Measurements from ENCODE around the gene MARCHF4. TPM values are rescaled to one million over a fixed set of nuclear protein-coding genes. Genes with fewer than 3 reads are reported as not detected.

The MARCHF4 gene, protein sequence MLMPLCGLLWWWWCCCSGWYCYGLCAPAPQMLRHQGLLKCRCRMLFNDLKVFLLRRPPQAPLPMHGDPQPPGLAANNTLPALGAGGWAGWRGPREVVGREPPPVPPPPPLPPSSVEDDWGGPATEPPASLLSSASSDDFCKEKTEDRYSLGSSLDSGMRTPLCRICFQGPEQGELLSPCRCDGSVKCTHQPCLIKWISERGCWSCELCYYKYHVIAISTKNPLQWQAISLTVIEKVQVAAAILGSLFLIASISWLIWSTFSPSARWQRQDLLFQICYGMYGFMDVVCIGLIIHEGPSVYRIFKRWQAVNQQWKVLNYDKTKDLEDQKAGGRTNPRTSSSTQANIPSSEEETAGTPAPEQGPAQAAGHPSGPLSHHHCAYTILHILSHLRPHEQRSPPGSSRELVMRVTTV
- not detected in 2 replicates for total RNA-seq (2011; cell fraction: chromatin; rRNA removed; ENCODE audit: low replicate concordance)
- not detected in 2 replicates for total RNA-seq (2011; cell fraction: nucleolus; rRNA removed)
- total RNA-seq (2011; cell fraction: nucleoplasm; rRNA removed): not detected in 2 replicates
- not detected in 2 replicates for total RNA-seq (2014; rRNA removed)
- not detected in 2 replicates for total RNA-seq (2014; rRNA removed; fragmentation: Illumina TruSeq; extraction: Trizol)
- not detected in 2 replicates for total RNA-seq (2015; rRNA removed; fragmentation: Illumina TruSeq; extraction: Trizol)
- not detected in 2 replicates for total RNA-seq (2021)
- not detected in 2 replicates for polyA plus RNA-seq (2011; rRNA removed)
- polyA plus RNA-seq (2011; cell fraction: cytosol; rRNA removed): not detected in 2 replicates
- polyA plus RNA-seq (2011; cell fraction: nucleus; rRNA removed): not detected in 2 replicates
- polyA plus RNA-seq (2012): 0.03 TPM in 1 of 2 replicates, not detected in the other
- polyA plus RNA-seq (2014; fragmentation: Illumina TruSeq; extraction: Trizol): not detected in 2 replicates
- polyA plus RNA-seq (2014; fragmentation: Nextera tagmentation; extraction: Ambion mirVana): not detected
- 0.05 TPM in 1 of 2 replicates, not detected in the other for polyA plus RNA-seq (2014; rRNA removed)
- not detected in 2 replicates for polyA minus RNA-seq (2011; rRNA and poly(A)+ RNA removed)
- polyA minus RNA-seq (2011; cell fraction: cytosol; rRNA and poly(A)+ RNA removed): not detected in 2 replicates
- polyA minus RNA-seq (2011; cell fraction: nucleus; rRNA and poly(A)+ RNA removed): not detected in 2 replicates
- Bru-seq, nascent RNA: not detected
- BruChase-seq, experiment 1, labeled RNA remaining after a 2-hour chase: not detected
- percentile 3 among the genes with signal in this experiment for BruChase-seq, experiment 2, labeled RNA remaining after a 6-hour chase
- long read RNA-seq, experiment 1: 0 reads
- long read RNA-seq, experiment 2: 0 reads
- long read RNA-seq, experiment 3: 0 reads

DNA sequence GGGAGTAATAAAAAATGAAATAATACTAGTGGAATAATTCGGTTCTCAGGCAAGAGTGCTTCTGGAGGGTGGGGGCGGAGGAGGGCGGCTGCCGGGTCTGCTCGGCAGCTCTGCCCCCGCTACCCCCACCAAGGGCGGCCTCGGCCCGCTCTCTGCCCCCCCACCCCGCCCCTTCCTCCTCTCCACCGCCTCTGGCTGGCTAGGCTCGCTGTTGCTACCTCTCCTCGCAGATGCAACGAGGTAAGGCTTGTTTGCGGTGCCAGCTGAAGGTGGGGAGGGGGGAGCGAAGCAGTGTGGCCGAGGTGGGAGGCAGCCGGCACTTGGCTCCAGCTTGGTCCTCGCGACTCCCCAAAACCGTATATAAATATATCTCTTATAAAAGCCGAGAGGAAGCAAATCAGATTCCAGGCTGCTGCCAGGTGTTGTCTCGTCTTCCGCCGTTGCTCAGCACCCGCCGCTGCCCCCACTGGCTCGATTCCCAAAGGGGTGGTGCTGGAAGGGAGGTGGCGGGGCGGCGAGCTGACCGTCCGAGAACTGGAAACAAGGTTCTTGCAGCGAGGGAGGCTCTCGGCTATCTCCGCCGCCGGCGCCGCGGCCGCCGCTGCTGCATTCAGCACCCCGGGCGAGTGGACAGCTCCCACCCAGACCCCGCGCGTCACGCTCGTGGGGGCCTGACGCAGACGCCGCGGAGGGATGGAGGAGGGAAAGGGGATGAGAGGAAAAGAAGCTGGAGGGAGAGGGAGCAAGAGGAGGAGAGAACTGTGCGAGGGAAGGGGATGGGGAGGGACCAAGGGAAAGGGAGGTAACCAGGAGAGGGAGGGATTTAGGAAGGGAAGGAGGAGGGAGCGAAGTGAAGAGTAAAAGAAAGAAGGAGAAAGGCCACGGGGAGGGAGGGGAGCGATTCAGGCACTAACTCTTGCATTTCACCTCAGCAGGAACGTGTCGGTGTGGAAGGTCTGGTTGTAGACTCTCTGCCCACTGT lies at the start of gene MARCHF4:
MARCHF4 (minus strand) TSS at position 763 of the 982 bp plus-strand sequence. CDS start 2,223 bp downstream, outside the sequence.
- 2% methylated on average over 15 of the region's 60 CpGs for WGBS (ENCODE audit: insufficient coverage, low coverage, missing lambda C conversion rate)
- Histone ChIP-seq H3K27ac (ENCODE audit: extremely low read depth, low read depth, low read length) (no peak within 1 kb of the TSS), H3K27me3 (ENCODE audit: control insufficient read depth in 2 of 2, insufficient read depth in 2 of 2, low read length in 2 of 2) (peaks cover 0 to 21% of the 10 kb centered on the region in 2 experiments; a peak in 3 of 5 replicates), H3K4me2 (ENCODE audit: insufficient read depth, low read length) (no peak within 1 kb of the TSS), H3K79me2 (ENCODE audit: control insufficient read depth, insufficient read depth, low read length) (no peaks in the 10 kb centered on the region), H3K4me1 (replicated peaks in 1 of 2; ENCODE audit: control insufficient read depth in 2 of 2, insufficient read depth in 2 of 2, low read length in 2 of 2) (peaks cover 0 to 13% of the 10 kb centered on the region in 2 experiments; a peak in 2 of 5 replicates), H3K9me1 (ENCODE audit: control insufficient read depth, insufficient read depth, low read length) (no peaks in the 10 kb centered on the region), H3K4me3 (no peak within 1 kb of the TSS), H4K20me1 (replicated peaks; ENCODE audit: control insufficient read depth, insufficient read depth, low read length) (0 out of 2 replicates have a peak, but pooled peaks cover 4% of the 10 kb centered on the region), H3K36me3 (ENCODE audit: control insufficient read depth, insufficient read depth, low read length) (no peaks in the 10 kb centered on the region), H3K9me3 (replicated peaks; ENCODE audit: control insufficient read depth, insufficient read depth, low read depth, low read length) (no peaks in the 10 kb centered on the region), H3K9ac (ENCODE audit: insufficient read depth in 1 of 2, low read depth in 2 of 2, low read length in 2 of 2) (no peak within 1 kb of the TSS), H2AFZ (ENCODE audit: low read depth, low read length) (no peak within 1 kb of the TSS)
- FAIRE-seq (no peak), ATAC-seq (peak; percentile 92), DNase-seq (ENCODE audit: extremely low read depth in 1 of 4, low spot score in 3 of 4) (peak; percentile 59 to 73 (median 68))
- in situ Hi-C loops (cut with MboI) (no loop called here), intact Hi-C loops (cut with micrococcal nuclease) (no loop called here)
- ChIA-PET CTCF (ENCODE audit: low intra/inter-chr PET ratio) (no interaction called here), POLR2A (interaction anchor here (0.6 to 0.9 kb wide), 2 partner anchors 8 to 710 kb away, joined by 3 to 5 read pairs; no protein-coding TSS in a partner anchor)
- no TSS peak for BruUV-seq (replicated peaks)
- TF ChIP-seq, protein P1, sequence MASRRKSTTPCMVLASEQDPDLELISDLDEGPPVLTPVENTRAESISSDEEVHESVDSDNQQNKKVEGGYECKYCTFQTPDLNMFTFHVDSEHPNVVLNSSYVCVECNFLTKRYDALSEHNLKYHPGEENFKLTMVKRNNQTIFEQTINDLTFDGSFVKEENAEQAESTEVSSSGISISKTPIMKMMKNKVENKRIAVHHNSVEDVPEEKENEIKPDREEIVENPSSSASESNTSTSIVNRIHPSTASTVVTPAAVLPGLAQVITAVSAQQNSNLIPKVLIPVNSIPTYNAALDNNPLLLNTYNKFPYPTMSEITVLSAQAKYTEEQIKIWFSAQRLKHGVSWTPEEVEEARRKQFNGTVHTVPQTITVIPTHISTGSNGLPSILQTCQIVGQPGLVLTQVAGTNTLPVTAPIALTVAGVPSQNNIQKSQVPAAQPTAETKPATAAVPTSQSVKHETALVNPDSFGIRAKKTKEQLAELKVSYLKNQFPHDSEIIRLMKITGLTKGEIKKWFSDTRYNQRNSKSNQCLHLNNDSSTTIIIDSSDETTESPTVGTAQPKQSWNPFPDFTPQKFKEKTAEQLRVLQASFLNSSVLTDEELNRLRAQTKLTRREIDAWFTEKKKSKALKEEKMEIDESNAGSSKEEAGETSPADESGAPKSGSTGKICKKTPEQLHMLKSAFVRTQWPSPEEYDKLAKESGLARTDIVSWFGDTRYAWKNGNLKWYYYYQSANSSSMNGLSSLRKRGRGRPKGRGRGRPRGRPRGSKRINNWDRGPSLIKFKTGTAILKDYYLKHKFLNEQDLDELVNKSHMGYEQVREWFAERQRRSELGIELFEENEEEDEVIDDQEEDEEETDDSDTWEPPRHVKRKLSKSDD (conservative IDR thresholded peaks at IDR 0.05; ENCODE audit: low read length): no peak
- TF ChIP-seq NR2C1 (IDR thresholded peaks at IDR 0.05) (no peak), NR2C1 (tag; IDR thresholded peaks at IDR 0.05) (no peak), SP1 (CRISPR knock-in tag; IDR thresholded peaks at IDR 0.05) (0 out of 2 replicates have a peak, but pooled peaks have one; percentile 29)
- TF ChIP-seq, protein P2, sequence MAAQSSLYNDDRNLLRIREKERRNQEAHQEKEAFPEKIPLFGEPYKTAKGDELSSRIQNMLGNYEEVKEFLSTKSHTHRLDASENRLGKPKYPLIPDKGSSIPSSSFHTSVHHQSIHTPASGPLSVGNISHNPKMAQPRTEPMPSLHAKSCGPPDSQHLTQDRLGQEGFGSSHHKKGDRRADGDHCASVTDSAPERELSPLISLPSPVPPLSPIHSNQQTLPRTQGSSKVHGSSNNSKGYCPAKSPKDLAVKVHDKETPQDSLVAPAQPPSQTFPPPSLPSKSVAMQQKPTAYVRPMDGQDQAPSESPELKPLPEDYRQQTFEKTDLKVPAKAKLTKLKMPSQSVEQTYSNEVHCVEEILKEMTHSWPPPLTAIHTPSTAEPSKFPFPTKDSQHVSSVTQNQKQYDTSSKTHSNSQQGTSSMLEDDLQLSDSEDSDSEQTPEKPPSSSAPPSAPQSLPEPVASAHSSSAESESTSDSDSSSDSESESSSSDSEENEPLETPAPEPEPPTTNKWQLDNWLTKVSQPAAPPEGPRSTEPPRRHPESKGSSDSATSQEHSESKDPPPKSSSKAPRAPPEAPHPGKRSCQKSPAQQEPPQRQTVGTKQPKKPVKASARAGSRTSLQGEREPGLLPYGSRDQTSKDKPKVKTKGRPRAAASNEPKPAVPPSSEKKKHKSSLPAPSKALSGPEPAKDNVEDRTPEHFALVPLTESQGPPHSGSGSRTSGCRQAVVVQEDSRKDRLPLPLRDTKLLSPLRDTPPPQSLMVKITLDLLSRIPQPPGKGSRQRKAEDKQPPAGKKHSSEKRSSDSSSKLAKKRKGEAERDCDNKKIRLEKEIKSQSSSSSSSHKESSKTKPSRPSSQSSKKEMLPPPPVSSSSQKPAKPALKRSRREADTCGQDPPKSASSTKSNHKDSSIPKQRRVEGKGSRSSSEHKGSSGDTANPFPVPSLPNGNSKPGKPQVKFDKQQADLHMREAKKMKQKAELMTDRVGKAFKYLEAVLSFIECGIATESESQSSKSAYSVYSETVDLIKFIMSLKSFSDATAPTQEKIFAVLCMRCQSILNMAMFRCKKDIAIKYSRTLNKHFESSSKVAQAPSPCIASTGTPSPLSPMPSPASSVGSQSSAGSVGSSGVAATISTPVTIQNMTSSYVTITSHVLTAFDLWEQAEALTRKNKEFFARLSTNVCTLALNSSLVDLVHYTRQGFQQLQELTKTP (IDR thresholded peaks at IDR 0.05; ENCODE audit: low read depth in 1 of 2, partially characterized antibody in 2 of 2): peak in 1 of 2 experiments; percentile 73
- TF ChIP-seq, protein P3, sequence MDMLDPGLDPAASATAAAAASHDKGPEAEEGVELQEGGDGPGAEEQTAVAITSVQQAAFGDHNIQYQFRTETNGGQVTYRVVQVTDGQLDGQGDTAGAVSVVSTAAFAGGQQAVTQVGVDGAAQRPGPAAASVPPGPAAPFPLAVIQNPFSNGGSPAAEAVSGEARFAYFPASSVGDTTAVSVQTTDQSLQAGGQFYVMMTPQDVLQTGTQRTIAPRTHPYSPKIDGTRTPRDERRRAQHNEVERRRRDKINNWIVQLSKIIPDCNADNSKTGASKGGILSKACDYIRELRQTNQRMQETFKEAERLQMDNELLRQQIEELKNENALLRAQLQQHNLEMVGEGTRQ (CRISPR knock-in tag; IDR thresholded peaks at IDR 0.05): peak; percentile 18; the same call in 1 of the 2 replicates

Data from K562 (cell line).